Erythroblast (primary cell): ENCODE data around the gene TTL.
"Not testable (repeated sequence)": the region's sequence is repeated elsewhere in the genome, so short reads cannot be mapped to it uniquely, and the experiment has no call there.

Source experiments
- DNase-seq, 2 experiments: peaks; one replicate each; lab custom pipeline; 2025; lab: John Stamatoyannopoulos, UW
- GATA1 ChIP-seq: IDR thresholded peaks from 2 replicates; pipeline ENCODE4 v1.6.1; 2011; ENCODE audit warnings: low read depth, mild to moderate bottlenecking, control low read depth, low read length, moderate library complexity
- POLR2A ChIP-seq: IDR thresholded peaks from 2 replicates; pipeline ENCODE4 v1.6.1; 2011; ENCODE audit warnings: mild to moderate bottlenecking, low read length

The TTL gene

DNA sequence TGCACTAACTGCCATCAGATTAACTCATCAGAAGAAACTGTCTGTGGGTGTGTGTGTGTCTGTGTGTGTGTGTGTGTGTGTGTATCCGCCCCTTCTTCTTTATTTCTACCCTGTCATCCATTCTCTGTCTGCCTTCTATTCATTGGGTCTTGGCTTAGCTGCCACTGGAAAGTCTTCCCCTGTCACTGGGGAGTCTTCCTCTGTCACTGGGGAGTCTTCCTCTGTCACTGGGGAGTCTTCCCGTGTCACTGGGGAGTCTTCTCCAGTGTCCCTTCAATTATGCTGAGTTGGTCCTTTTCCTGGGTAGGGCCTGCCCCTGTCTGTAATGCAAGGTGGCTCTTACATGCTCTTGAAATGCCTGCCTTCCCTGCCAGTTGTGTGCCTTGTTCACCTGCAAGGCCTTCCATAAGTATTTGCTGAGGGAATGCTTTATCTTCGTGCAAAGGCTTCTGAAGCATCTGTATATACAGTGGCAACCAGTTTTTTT is 41.4 kb downstream of the TTL start:
- TF ChIP-seq POLR2A, result no peak
- no peak for TF ChIP-seq GATA1
- no peak for DNase-seq

DNA sequence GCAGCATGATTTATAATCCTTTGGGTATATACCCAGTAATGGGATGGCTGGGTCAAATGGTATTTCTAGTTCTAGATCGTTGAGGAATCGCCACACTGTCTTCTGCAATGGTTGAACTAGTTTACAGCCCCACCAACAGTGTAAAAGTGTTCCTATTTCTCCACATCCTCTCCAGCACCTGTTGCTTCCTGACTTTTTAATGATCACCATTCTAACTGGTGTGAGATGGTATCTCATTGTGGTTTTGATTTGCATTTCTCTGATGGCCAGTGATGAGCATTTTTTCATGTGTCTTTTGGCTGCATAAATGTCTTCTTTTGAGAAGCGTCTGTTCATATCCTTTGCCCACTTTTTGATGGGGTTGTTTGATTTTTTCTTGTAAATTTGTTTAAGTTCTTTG is 42.3 kb downstream of the TTL start:
- DNase-seq, result not testable (repeated sequence)

- TF ChIP-seq GATA1, result no peak
- TF ChIP-seq POLR2A, result no peak
- no peak for DNase-seq
These were observed 46.6 kb downstream of the TTL start for GRCh38 chr2:112528541-112528940.

DNA sequence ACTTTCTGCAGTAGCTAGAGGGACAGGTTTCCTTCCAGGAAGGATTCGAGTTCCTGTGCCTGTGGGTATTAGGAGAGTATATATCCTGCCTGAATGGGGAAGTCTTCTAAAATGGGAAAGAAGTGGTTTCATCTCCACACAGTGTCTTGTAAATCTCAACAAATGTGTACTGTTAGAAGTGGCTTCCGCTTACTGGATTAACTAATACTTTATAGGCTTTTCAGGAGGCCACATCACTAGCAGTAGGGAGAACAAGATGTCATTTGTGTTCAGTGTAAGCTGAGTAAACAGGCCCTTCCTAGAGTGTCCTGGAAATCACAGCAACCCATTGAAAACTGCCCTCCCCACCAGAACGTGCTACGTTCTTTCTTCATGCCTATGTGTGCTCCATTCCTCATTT is 47.8 kb downstream of the TTL start:
- no peak for DNase-seq
- no peak for TF ChIP-seq GATA1
- no peak for TF ChIP-seq POLR2A

DNA sequence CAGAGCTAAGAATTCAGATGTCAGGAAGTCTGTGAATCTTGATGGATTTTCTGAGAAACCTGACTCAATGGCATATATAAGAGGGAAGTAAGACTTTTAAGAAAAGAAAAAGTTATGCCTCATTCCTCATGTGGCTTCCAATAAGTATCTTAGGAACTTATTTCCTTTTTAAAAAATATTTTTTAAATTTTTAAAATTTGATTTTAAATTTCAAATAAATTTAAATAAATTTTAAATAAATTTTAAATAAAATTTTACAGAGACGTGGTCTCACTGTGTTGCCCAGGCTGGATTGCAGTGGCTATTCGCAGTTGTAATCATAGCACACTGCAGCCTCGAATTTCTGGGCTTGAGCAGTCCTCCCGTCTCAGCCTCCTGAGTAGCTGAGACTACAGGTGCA is 48.8 kb downstream of the TTL start:
- TF ChIP-seq GATA1, result no peak
- TF ChIP-seq POLR2A, result no peak
- no peak for DNase-seq

- TF ChIP-seq POLR2A, result no peak
- TF ChIP-seq GATA1, result no peak
- no peak for DNase-seq
These were observed 52.9 kb downstream of the TTL start for GRCh38 chr2:112534826-112535225.

DNA sequence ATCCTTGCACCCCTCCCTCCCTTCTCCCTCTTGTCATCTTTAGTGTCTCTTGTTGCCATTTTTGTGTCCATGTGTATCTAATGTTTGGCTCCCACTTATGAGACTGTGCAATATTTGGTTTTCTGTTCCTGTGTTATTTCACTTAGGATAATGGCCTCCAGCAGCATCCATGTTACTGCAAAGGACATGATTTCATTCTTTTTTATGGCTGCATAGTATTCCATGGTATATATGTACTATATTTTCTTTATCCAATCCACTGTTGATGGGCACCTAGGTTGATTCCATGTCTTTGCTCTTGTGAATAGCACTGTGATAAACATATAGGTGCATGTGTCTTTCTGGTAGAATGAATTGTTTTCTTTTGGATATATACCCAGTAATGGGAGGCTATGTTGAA is 54.7 kb downstream of the TTL start:
- not testable (repeated sequence) for DNase-seq

DNA sequence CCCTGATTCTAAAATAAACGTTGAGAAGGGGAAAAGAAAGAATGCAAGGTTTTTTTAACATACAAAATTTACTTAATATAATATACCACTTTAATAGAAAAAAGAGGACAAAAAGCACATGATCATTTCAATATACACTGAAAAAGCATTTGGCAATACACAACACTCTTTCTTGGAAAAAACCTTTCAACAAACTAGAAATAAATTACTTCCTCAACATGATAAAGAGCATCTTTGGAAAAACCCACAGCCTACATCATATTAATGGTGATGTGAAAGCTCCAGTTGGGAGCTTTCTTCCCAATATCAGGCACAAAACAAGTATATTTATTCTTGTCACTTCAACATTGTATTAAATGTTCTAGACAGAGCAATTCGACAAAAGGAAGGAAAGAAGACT is 57.4 kb downstream of the TTL start:
- TF ChIP-seq GATA1 (no peak), POLR2A (no peak)
- DNase-seq, result no peak

- no peak for DNase-seq
- TF ChIP-seq POLR2A (no peak), GATA1 (no peak)
These were observed 59.0 kb downstream of the TTL start for GRCh38 chr2:112540906-112541305.

DNA sequence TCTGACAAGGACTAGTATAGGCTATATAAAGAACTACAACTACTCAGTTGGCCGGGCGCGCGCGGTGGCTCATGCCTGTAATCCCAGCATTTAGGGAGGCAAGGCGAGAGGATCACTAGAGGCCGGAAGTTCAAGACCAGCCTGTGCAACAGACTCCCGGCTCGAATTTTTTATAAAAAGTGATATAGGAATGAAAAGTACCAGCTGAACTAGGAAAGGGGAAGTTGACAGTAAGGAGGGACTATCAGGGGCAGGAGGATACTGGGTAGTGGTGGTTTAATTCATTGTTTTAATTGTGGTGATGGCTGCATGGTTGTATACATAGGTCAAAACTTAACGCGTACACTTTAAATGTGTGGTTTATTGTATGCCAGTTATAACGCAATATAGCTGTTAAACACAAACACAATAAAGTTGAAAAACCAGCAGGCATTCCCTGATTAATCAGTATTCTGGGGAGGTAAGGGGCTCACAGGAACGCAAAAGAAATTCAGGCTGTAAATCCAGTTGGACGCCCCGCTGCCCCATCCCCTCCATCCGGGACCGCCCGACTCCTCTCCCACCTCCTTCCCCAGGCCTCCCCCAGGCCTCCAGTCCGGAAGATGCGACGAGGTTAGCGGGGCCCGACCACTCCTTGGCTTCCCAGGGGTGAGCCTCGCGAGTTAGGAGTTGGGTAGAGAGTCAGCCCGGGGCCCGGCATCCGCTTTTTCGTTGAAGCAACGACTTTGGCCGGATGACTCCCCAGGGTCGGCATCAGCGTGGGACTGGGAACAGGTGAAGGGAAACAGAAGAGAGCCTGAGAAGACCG is 59.6 kb downstream of the TTL start:
- DNase-seq, result peak; percentile 84 to 85
- TF ChIP-seq POLR2A (peak; percentile 87), GATA1 (no peak)

GRCh38 chr2:112542123-112542983 is 60.4 kb downstream of the TTL start, which contains the start of gene POLR1B:
Gene POLR1B (plus strand): TSS chr2:112542465. CDS start chr2:112542495, 30 bp downstream.
- TF ChIP-seq GATA1 (no peak), POLR2A (peak; percentile 64)
- DNase-seq, result peak; percentile 87

GRCh38 chr2:112542984-112543661 is 61.2 kb downstream of the TTL start:
- TF ChIP-seq GATA1 (no peak), POLR2A (no peak)
- peak; percentile 40 to 52 for DNase-seq

DNA sequence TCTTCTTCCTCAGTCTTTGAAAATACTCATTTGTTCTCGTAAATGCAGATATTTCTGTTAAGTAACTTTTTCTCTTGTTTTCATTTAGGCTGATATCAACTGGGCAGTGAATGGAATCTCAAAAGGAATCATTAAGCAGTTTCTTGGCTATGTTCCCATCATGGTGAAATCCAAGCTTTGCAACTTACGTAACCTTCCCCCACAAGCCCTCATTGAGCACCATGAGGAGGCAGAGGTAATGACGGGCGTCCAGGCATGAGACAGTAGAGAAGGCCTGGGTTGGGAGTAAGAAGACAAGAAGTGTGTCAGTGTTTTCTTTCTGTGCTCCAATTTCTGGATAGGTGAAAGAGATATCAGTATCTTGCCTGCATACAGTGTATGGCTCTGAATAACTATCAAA is 65.4 kb downstream of the TTL start:
- peak; percentile 13 to 20 for DNase-seq
- TF ChIP-seq GATA1 (no peak), POLR2A (no peak)

DNA sequence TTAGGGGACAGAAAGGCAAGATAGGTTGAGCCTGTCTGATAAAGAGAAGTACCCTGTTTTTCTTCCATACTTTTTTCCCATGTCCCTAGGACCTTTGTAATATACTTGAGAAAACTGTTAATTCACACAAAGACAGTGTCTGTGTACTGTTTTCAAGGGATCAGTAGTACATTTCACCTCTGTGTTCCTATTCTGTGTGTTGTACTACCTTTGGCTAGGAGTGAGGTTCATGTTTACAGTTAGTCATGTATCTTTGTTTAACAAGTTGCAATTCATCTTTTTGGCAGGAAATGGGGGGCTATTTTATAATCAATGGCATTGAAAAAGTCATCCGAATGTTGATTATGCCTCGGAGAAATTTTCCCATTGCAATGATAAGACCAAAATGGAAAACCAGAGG is 67.0 kb downstream of the TTL start:
- TF ChIP-seq POLR2A (no peak), GATA1 (no peak)
- no peak for DNase-seq
